ENCODE measurements around the gene NRAP.

- TF ChIP-seq CTCF (IDR thresholded peaks at IDR 0.05) (no peak), POLR2A (IDR thresholded peaks at IDR 0.05) (no peak)
Measured at GRCh38 chr10:113683300-113683699, 19.5 kb upstream of the NRAP start.
